Right lobe of liver (tissue), 6 donors: Measurements from ENCODE around the gene GABRR3. TPM values are rescaled to one million over a fixed set of nuclear protein-coding genes. Genes with fewer than 3 reads are reported as not detected.

Source experiments
- ATAC-seq, 4 donors: fragments of 200-7000 bp; cut with Tn5 transposase; one replicate each; pipeline ENCODE4 v1.9.1; 2020; ENCODE audit warnings: mild to moderate bottlenecking in 4 of 4, moderate library complexity in 4 of 4
- DNase-seq, 3 donors: peaks; one replicate each; pipeline ENCODE4 v3.0.0-alpha.2; 2020
- H3K27ac ChIP-seq, 3 donors: fragments of 200-600 bp; one replicate each; pipeline ENCODE4 v1.8.0; 2022
- H3K27me3 ChIP-seq, 2 donors: fragments of 200-600 bp; one replicate each; pipeline ENCODE4 v1.8.0; 2022
- H3K36me3 ChIP-seq, 4 donors: fragments of 200-600 bp; sonication (generic) in 1 of 4; one replicate each; pipeline versions ENCODE4 v1.5.1 to v1.8.0; 2017 to 2022; ENCODE audit warnings: control low read depth in 1 of 4
- H3K4me1 ChIP-seq, 4 donors: fragments of 200-600 bp; sonication (generic) in 1 of 4; one replicate each; pipeline versions ENCODE4 v1.5.1 to v1.8.0; 2017 to 2022; ENCODE audit warnings: control low read depth in 1 of 4
- H3K4me3 ChIP-seq, 3 donors: fragments of 200-600 bp; one replicate each; pipeline ENCODE4 v1.8.0; 2022
- H3K9me3 ChIP-seq, 4 donors: fragments of 200-600 bp; sonication (generic) in 1 of 4; one replicate each; pipeline versions ENCODE4 v1.5.1 to v1.8.0; 2017 to 2022; ENCODE audit warnings: control low read depth in 1 of 4
- CTCF ChIP-seq, 4 donors: fragments of 200-600 bp in 3 of 4; fragments of 450-650 bp in 1 of 4; IDR thresholded peaks; one replicate each; pipeline versions ENCODE4 v1.5.1 to v1.8.0; 2016 to 2022; ENCODE audit warnings: antibody characterized with exemption in 4 of 4, mild to moderate bottlenecking in 2 of 4
- POLR2A ChIP-seq: fragments of 450-650 bp; IDR thresholded peaks from one replicate; pipeline ENCODE4 v1.6.1; 2017; ENCODE audit warnings: antibody characterized with exemption, mild to moderate bottlenecking
- WGBS: methylation state at CpG from one replicate; pipeline ENCODE4 v1.1.6; 2018; ENCODE audit warnings: low coverage, low lambda C conversion rate; ENCODE audit not compliant: insufficient coverage; ENCODE audit errors: missing lambda C conversion rate; 5-methylcytosine and 5-hydroxymethylcytosine counted together
- intact Hi-C, 2 donors: fragments of 100-400 bp; cut with DNase I; formaldehyde crosslinking; loops; one replicate each; pipeline versions ENCODE4 v1.11.2 to v1.14.1; 2022
- total RNA-seq, 6 experiments: library from RNA; depleted of rRNA in 2 of 6; stranded (reverse); fragments of >200 nt in 2 of 6; fragmentation: NEBNext Ultra II Directional in 3 of 6; extraction: Animal tissue kit (Norgen Biotek cat#: 25700) in 3 of 6; gene quantifications; one replicate each; pipeline versions ENCODE4 v1.1.0 to v1.2.4, GENCODE V29; 2016 to 2023
- donor health status: DM: no; HTN: yes; CAD: no.
- donor health status: DM: no; HTN: no; CAD: no.
- donor health status: DM: no; HTN: no; CAD: no.
- donor health status: DM: no; HTN: yes; CAD: no.
- donor health status: DM: no; HTN: yes; CAD: no.

Gene GABRR3
- total RNA-seq, 6 experiments from 2014 or later: 0.51 TPM; not detected in 5

- Histone ChIP-seq H3K4me3 (no peak overlapping the region), H3K4me1 (peaks cover 0 to 20% (median 0%) of the 10 kb centered on the region in 4 donors), H3K27me3 (no peaks in the 10 kb centered on the region), H3K9me3 (no peaks in the 10 kb centered on the region), H3K27ac (peak overlapping the region in 2 of 3 donors; percentile 56 to 61), H3K36me3 (no peaks in the 10 kb centered on the region)
- 20% methylated on average over 3 of the region's 3 CpGs for WGBS
- TF ChIP-seq POLR2A: no peak
- no peak for TF ChIP-seq CTCF (IDR thresholded peaks at IDR 0.05)
- peak; percentile 79 to 92 (median 82) for ATAC-seq
- no peak for DNase-seq
- intact Hi-C loops: no loop called here
Observed at GRCh38 chr3:97981886-97982285, 53.2 kb downstream of the GABRR3 start.

GRCh38 chr3:97979610-97980009, 55.5 kb downstream of the GABRR3 start:
- Histone ChIP-seq H3K9me3 (no peaks in the 10 kb centered on the region), H3K36me3 (no peaks in the 10 kb centered on the region), H3K4me1 (peaks cover 0 to 20% (median 0%) of the 10 kb centered on the region in 4 donors), H3K4me3 (no peak overlapping the region), H3K27me3 (no peaks in the 10 kb centered on the region), H3K27ac (no peak overlapping the region)
- ATAC-seq (no peak), DNase-seq (no peak)
- 84% methylated on average over 3 of the region's 3 CpGs for WGBS
- TF ChIP-seq CTCF (IDR thresholded peaks at IDR 0.05) (no peak), POLR2A (no peak)
- intact Hi-C loops: no loop called here

- H3K27ac ChIP-seq: no peak overlapping the region
- 91% methylated on average over 1 of the region's 1 CpG for WGBS
- H3K27me3 ChIP-seq: no peaks in the 10 kb centered on the region
- no peak for ATAC-seq
- H3K4me1 ChIP-seq: peaks cover 0 to 9% (median 3%) of the 10 kb centered on the region in 4 donors
- TF ChIP-seq CTCF (IDR thresholded peaks at IDR 0.05): peak in 1 of 4 donors; percentile 3
- TF ChIP-seq POLR2A: no peak
- no peak for DNase-seq
- H3K9me3 ChIP-seq: no peaks in the 10 kb centered on the region
- H3K4me3 ChIP-seq: no peak overlapping the region
- no peaks in the 10 kb centered on the region for H3K36me3 ChIP-seq
- intact Hi-C loops: no loop called here
Observed at GRCh38 chr3:97975466-97975865, 59.6 kb downstream of the GABRR3 start.

- no peaks in the 10 kb centered on the region for H3K9me3 ChIP-seq
- 65% methylated on average over 3 of the region's 3 CpGs for WGBS
- H3K4me1 ChIP-seq: peaks cover 0 to 9% (median 3%) of the 10 kb centered on the region in 4 donors
- H3K27me3 ChIP-seq: no peaks in the 10 kb centered on the region
- TF ChIP-seq POLR2A (no peak), CTCF (IDR thresholded peaks at IDR 0.05) (no peak)
- no peak overlapping the region for H3K4me3 ChIP-seq
- no peak for DNase-seq
- H3K36me3 ChIP-seq: no peaks in the 10 kb centered on the region
- no peak for ATAC-seq
- intact Hi-C loops: no loop called here
- H3K27ac ChIP-seq: no peak overlapping the region
Observed at GRCh38 chr3:97974996-97975395, 60.1 kb downstream of the GABRR3 start.

GRCh38 chr3:97972976-97973375, 62.1 kb downstream of the GABRR3 start:
- Histone ChIP-seq H3K4me1 (peaks cover 0 to 9% (median 3%) of the 10 kb centered on the region in 4 donors), H3K9me3 (no peaks in the 10 kb centered on the region), H3K27ac (no peak overlapping the region), H3K36me3 (no peaks in the 10 kb centered on the region), H3K27me3 (no peaks in the 10 kb centered on the region), H3K4me3 (peak overlapping the region in 1 of 3 donors; percentile 70)
- intact Hi-C loops: no loop called here
- ATAC-seq: no peak
- DNase-seq: no peak
- TF ChIP-seq POLR2A (no peak), CTCF (IDR thresholded peaks at IDR 0.05) (no peak)
- 97% methylated on average over 6 of the region's 9 CpGs for WGBS
